ENCODE data around the gene ADAMTS9.

The ADAMTS9 gene

DNA sequence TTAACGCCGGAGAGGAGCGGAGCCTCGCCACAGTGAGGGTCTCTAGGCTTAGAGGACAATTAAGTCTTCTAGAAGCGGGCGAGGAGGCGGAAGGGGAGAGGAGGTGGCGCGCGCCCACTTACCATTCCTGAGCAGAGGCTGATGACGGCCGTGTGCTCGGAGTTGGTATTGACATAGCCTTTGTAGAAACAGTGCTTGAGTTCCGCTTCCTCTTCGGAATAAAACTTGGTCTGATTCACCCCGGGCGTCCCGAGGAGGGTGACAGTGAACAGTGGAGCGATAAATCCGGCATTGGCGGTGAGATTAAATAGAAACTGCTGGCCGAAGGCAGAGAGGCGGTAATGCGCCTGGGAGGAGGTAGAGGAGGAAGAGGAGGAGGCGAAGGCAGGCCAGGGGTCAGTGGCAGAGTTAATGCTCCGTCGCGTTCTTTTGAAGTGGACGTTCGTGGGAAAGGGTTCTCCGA lies 1.3 kb downstream of the ADAMTS9 start:
- no peak for DNase-seq (ENCODE audit: low read depth in 2 of 2)

DNA sequence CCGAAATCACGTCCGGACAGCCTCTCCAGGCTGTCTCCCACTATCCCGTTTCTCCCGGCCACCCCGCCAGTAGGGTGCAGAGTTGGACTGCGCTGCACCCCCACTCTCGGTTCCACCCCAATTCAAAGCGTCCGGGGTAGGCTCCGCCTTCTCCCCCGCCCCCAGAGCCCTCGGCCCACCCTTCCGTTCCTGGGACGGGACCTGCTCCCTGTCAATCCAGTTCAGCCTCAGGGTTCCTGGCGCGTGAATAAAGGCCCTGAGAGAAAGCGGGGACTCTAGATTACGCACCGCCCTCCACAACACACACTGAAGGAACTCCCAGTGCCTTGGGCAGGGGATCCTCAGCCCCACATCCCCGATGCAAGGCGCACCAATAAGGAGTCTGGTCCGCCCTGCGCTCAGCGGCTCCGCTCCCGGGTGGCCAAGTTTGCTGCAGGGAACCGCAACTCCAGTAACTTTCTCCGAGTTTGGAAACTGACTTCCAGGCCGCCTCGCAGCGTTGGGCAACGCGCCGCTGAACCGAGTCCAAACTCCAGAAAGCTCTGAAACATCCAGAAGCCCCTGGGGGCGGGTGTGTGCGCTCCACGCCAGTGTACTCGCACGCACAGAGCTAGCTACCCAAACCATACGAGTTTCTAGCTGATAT lies 1.9 kb downstream of the ADAMTS9 start:
- DNase-seq (ENCODE audit: low read depth in 2 of 2), result no peak

DNA sequence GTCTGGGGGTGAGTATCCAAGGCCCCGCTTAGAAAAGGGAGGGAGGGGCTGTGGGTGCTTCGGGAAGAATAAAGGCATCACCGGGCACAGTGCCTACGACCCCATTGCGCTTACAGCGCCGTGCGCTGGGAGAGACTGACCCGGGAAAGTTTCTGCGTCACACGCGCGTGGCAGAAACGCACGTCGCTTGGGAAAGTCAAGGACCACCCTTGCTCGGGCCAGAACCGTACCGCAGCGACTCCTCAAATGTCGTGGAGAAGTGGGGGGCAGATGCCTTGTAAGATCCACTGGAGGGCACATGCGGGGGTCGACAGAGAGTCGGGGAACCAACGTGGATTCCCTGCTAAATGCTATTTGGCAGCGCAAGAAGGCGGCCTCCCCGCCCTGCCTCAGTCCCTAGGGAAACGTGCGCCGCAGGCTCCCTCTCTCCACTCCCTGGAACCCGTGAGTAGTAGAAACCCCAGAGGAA lies 2.4 kb downstream of the ADAMTS9 start:
- DNase-seq (ENCODE audit: low read depth in 2 of 2), result no peak

DNA sequence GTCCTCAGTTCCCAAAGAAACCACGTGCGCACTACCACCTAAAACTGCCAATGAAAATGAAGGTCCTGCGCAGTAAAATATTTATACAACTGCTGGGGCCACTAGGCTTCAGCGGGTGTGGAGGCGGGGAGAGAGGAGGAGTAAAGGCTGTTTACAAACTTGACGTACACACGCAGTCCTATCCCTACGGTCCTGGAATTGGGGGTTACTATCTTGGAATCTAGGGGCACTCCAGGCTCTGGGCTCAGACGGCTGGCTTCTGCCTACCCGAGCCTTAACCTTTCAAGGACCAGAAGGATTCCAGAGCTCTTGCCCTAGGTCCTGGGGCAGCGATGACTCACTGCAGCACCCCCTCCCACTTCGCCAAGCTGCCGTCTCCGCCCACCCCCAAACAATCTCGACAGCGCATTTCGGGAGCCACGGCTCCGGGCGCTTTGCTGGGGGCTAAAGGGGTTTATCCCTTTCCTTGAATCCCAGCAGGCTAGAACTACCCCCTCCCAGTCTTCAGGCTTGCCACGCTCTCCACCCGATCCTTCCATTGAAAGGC lies 3.0 kb downstream of the ADAMTS9 start:
- no peak for DNase-seq (ENCODE audit: low read depth in 2 of 2)

DNA sequence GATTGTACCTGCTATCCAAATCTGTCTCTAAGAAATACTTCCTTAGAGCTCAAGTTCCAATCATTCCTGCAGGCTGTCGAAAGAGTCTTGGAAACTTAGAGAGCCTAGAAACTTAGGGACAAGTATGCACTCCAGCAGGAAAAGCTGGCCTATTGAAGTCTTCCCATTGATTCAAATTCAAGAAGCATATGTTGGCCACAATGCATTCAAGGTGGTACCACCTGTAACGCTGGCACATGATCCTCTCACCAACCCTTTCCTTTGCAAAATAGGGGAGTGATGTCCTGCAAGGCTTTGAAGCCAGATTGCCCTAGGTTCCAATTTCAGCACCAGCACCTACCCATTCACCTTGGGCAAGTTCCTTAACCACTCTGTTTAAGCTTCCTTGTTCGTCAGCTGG lies 6.0 kb downstream of the ADAMTS9 start:
- no peak for DNase-seq (ENCODE audit: low read depth in 2 of 2)

DNA sequence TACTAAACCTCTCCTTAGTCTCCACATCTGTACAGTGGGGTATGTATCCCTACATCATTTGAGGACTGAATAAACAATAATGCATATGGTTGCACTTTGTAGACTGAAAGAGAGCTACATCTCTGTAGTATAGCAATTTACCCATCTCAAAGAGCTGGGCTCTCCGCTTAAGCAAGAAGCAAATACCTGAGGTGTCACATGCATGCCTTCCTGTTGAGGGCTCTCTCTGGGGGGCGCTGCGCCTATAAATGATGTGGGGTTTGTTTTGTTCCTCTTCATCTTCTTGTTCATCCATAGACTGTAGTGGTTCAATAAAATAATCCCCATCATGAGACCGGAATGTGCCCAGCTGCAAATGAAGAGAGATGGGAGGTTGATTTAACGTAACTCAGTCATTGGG lies 6.8 kb downstream of the ADAMTS9 start:
- DNase-seq (ENCODE audit: low read depth in 2 of 2), result no peak

DNA sequence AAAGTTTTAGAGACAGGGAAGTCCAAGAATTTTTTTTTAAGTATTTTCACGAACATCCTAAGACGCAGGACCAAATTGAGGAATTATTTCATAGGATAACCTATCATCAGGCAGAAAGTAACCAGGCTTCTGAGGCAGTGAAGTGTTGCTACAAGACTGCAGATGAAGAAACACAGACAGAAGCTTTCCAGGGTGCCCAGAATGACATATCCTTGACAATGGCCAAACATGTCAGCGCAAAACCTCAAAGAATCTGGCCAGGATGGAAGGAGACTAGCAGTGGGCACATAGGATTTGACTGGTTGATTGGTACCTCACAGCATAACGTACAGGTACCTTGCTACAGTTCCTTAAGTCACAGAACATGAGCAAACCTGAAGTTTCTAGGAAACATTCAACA lies 7.5 kb downstream of the ADAMTS9 start:
- no peak for DNase-seq (ENCODE audit: low read depth in 2 of 2)

DNA sequence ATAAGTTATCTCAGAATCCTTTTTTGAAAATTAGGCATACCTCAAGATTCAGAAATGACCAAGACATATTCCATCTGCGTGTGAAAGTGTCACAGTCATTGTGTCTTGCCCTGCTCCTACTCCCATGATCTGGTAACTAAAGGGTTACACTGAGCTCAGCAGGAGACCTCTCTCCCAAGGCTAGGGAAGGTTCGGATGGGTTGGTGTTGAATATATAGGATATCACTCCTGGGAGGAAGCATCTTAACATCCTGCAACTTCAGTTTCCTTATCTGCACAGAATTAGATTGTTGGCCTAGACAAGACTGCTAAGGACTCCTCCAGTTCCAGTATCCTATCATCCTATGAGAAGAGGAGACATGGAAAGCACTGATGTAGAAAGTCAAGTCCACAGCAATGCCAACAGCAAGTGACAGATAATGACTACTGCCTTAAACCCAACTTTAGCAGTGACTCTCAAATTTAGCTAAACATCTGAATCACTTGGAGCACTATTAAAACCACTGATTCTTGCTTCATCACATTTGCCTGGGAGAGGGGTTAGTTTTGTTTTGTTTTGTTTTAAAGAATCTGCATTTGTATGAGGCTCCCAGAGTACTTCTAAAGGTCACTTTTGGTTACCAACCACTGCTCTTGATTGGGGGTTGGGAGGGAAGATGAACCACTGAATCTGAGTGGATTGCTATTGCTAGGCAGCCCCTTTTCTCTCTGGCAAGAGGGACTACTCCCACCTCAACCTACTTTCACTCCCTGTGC lies 9.7 kb downstream of the ADAMTS9 start:
- DNase-seq (ENCODE audit: low read depth in 2 of 2), result no peak

DNA sequence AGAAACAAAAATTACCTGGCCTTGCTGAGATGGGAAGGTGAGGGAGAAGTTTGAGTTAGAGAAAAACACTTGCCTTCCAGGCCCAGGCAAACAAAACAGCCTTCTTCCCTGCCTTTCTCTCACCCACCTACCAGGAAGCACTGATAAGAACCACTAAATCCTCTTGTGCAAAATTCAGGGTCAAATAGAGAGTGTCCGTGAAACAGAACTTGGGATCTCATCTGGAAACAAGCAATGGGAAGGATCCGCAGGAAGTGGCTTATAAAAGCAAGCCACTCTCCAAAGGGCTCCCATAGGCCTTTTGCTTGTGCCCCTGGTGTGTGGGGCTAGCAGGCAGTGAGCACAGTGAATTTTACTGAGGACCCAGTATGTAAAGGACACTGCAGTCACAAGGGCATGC lies 11.0 kb downstream of the ADAMTS9 start:
- DNase-seq (ENCODE audit: low read depth in 2 of 2), result no peak

DNA sequence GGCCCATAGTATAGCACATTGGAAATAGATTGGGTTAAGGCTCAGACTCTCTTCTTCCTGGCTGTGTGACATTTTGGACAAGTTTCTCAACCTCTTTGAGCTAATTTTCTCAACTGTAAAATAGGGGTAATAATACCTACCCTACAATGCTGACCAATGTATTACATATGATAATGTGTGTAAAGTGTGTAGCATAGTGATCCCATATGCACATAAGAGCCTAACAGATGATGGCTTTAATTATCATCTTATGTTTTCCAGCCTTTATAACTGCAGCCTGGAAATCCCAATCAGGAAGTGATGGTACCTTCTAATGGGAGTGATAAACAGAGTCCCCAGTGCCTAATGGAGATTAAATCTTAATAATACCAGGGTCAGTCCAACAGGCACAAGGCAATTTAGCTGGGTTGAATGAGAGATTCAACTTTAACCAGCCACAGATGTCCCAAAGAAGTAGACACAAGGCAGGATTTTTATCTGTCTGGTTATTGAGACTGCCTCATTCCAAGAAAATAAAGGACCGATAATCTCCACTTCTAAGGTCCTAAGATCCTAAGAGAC lies 12.0 kb downstream of the ADAMTS9 start:
- DNase-seq (ENCODE audit: low read depth in 2 of 2), result no peak

DNA sequence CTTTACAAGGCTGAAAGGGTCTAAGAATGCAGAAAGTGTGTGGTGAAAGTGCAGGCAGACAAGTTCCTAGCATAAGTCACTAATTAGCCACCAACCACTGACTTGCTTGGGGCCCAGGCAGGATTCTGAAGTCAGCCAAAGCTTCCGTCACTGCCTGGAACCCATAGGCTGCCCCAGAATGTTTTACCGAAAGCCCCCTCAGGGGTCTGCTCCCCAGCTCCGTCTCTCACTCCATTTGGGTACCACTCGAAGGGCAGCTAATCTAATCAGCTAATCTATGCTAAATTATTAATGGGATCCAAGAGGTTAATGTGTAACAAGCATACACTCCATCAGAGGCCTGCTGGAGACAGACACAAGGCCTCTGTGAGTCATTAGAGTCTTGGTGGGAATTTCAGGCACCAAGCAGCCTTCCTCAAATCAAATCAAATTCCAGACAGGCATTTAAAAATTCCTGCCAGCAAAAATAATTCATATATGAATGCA lies 13.2 kb downstream of the ADAMTS9 start:
- no peak for DNase-seq (ENCODE audit: low read depth in 2 of 2)

DNA sequence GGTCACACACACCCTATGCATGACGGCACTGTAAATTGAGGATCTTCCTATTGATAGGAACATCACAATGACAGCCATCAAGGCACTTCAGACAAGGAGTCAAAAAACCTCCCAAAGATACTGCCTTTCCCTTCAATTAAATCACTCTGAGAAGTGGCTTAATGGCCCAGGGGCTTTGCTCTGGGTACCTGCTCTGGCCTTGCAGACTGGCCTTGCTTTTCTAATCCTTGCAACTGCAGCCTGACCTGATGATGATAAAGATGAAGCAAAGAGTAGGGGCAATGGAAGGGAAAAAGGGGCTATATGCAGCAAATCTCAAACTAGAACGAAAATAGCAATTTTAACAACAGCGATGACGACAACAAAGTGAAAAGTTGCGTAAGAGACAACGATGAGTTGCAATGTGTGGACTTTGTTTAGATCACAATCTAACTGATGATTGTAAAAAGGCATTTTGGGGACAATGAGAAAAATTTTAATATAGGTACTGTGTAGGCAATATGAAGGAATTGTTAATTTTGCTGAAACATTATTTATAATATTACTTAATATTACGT lies 14.6 kb downstream of the ADAMTS9 start:
- DNase-seq (ENCODE audit: low read depth in 2 of 2), result no peak

DNA sequence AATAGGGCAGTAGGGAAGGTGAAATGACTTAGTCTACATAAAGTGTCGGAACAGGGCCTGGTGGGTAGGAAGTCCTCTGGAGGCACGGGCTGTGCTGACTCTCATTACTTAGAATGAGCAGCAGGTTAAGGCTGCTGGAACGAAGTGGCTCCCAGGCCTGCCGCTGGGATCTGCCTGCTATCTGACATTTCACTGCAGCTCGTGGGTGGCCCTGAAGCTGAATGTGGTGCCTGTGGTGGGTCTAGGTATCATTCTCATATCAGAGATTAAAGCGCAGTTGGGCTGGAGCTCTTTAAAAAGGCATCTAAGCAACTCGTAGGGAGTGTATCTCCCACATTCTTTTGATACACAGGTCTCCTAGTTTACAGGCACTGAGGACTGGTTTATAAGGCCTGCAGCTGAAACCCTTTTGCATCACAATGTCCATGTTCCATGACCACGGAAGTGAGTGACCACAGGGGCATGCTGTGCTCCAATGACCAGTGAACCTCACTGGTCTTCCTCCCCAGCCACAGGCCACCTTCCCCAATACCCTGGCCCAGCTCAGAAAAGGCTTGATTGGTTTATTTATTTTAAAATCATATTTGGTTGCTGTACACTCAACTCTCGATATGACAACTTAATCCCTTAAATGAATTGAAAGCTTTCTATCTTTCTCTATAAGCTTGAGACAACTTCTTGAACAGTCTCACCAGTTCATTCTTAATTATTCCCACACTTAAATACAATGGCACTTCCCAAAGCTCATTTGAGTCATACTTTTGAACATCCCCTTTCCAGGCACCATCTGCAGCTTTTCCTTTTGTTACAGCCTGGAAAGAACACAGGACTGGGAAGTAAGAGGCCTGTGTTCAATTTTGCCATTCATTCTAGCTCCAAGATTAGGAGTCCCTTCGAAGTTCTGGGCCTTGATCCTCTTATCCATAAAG lies 19.0 kb downstream of the ADAMTS9 start:
- no peak for DNase-seq (ENCODE audit: low read depth in 2 of 2)

DNA sequence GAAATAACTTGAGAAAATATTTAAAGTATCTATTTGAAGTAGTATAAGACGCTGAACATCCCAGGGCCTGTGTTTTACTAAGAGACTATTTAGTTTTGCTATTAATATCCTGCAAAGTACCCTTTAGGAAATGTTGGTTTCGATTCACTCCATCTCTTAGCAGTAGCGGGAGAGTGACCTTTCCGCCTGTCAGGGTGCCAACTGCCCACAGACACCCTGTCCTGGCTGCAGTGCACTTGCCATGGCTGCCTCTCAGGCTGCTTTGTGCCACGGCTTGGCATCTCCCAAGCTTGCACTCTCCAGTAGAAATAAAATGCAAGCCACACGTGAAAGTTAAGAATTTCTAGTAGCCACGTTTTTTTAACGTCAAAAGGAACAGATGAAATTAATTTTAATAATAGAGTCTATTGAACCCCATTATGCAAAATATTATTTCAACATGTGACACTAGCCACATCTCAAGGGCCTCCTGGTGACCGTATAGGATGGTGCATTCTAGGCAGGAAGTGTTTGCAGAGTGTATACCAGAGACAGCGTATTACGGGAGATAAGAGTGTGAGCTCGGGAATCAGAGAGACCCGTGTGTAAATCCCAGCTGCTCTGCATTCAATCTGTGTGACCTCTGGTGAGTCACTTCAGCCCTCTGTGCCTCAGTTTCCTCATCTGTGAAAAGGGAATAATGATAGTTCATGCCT lies 19.8 kb downstream of the ADAMTS9 start:
- no peak for DNase-seq (ENCODE audit: low read depth in 2 of 2)

DNA sequence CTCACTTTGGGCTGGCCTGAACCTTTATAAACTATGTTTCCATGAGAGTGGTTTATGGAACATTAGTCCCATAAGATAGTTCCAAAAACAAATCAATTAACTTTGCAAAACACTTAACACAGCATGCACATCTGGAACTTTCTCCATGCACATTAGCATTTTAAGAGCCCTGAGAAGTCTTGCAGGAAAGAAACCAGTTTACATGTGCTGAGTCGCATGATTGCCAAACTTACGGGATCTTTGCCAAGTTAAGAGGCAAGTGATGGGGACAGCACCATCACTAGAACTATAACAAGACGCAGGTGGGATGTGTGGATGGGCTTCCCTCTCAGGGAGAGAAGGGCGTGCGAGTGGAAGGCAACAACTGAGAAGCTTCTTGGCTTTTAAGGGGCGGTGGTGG lies 20.7 kb downstream of the ADAMTS9 start:
- DNase-seq (ENCODE audit: low read depth in 2 of 2), result no peak

DNA sequence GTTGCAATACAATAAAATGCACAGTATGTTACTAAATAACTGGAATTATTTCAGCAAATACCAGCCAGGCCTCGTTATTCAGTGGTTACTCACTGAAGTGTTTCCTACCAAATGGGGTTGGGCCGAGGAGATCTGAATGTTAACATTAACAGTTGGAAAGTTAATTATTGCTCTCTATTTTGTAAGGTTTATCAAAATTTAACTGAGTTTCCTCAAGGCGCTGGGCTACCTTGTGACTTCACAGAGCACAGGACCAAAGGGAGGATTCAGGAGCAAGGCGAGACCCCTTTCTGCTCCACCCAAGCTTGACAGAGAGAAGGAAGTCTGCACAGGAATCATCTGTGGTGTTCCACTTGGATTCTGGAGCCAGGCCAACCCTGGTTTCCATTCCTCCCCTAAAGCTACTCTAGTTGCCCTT lies 21.6 kb downstream of the ADAMTS9 start:
- no peak for DNase-seq (ENCODE audit: low read depth in 2 of 2)

DNA sequence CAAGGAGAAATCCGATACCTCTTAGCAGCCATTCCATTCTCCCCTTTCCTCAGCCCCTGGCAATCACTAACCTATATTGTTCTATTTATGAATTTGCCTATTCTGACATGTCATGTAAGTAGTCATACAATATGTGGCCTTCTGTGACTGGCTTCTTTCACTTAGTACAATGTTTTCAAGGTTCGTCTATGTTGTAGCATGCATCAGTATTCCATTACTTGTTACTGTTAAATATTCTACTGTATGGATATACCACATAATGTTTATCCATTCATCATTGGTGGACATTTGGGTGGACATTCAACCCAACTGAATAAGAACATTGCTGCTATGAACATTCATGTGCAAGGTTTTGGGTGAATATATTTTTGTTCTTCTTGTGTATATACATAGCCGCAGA lies 23.4 kb downstream of the ADAMTS9 start:
- DNase-seq (ENCODE audit: low read depth in 2 of 2), result no peak

DNA sequence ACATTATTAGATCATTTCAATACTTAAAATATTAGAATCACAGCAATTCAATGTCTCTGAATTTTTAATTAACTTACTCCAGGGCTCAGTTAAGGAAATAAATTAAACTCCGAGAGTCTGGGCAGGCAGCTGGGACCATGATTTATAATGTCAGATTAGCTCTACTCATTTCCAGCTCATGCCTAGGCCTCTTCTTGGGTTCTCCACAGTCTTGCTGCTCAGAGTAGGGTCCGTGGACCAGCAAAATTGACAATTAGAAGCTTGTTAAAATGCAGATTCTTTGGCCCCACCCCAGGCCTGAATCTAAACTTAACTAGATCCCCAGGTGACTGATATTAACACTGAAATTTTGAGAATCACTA lies 28.2 kb downstream of the ADAMTS9 start:
- DNase-seq (ENCODE audit: low read depth in 2 of 2), result no peak

DNA sequence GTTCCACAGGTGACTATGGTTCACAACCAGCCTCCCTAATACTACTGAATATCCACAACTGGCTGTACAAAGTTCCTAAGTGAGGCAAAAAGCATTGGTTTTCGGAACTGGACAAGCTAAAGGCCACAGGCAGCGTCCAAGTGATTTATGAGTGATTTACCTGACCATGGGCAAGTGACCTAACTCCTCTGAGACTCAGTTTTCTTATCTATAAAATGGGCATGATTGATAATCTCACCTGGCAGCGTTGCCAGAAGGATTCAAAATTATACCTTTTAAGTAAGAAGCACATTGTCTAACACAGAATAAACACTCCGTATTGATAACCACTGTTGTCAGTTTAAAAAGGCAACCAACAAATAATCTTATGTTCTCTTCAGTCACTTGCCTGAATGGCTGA lies 29.8 kb downstream of the ADAMTS9 start:
- DNase-seq (ENCODE audit: low read depth in 2 of 2), result no peak

DNA sequence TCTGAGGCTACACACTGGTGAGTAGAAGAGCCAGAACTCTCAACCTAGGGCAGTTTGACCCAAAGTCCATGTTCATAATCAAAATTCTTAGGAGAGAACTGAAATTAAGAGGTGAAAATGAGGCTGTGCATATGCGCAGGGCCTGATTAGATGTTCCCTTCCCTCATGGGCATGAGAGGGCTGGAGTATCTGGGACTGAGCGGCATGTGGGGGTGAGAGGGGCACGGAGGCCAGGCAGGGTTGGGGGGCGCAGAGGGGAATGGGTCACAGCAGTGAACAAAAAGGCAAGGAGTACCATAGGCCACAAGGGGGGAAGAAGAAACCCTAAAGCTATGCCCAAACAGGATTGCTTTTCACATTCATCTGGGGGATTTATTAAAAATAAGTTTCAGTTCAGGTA lies 31.3 kb downstream of the ADAMTS9 start:
- no peak for DNase-seq (ENCODE audit: low read depth in 2 of 2)

DNA sequence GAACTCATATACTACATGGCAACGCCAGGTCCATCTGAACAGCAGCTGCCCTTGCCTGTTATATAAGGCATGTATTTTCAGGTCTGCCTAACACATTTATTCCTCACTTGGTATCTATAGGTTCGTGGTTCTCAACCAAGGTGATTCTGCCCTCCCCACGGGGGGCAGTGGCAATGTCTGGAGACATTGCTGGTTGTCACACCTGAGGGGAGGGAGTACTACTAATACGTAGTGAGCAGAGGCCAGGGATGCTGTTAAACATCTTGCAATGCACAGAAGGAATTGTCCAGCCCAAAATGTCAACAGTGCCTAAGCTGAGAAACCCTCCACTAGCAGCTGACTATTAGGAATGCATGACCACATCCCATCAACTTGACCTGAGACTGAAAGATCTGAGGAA lies 32.6 kb downstream of the ADAMTS9 start:
- no peak for DNase-seq (ENCODE audit: low read depth in 2 of 2)
